ENCODE results near the gene RBM18.

The RBM18 gene

GRCh38 chr9:122307925-122308324, 43.3 kb upstream of the RBM18 start:
- Histone ChIP-seq H3K79me2 (ENCODE audit: insufficient read depth, low read length) (no peaks in the 10 kb centered on the region), H3K36me3 (ENCODE audit: insufficient read depth, low read length) (peaks cover 66% of the 10 kb centered on the region), H3K9me2 (ENCODE audit: low read depth, low read length) (no peaks in the 10 kb centered on the region)

GRCh38 chr9:122307061-122307460, 42.4 kb upstream of the RBM18 start:
- Histone ChIP-seq H3K4me2 (ENCODE audit: low read length) (no peak overlapping the region), H3K4me3 (ENCODE audit: low read depth, low read length, poor library complexity, severe bottlenecking) (no peak overlapping the region), H3K9me3 (ENCODE audit: low read length) (no peaks in the 10 kb centered on the region), H3K79me2 (ENCODE audit: insufficient read depth, low read length) (no peaks in the 10 kb centered on the region), H3K27ac (ENCODE audit: low read depth, low read length, poor library complexity, severe bottlenecking) (no peak overlapping the region), H2AFZ (ENCODE audit: low read length) (no peak overlapping the region), H3K9ac (ENCODE audit: low read length) (no peak overlapping the region), H3K9me2 (ENCODE audit: low read depth, low read length) (no peaks in the 10 kb centered on the region), H3K4me1 (ENCODE audit: insufficient read depth, low read length, severe bottlenecking) (no peaks in the 10 kb centered on the region), H3K27me3 (ENCODE audit: insufficient read depth, low read length) (no peaks in the 10 kb centered on the region), H4K20me1 (ENCODE audit: insufficient read depth, low read length) (no peaks in the 10 kb centered on the region), H3K36me3 (ENCODE audit: insufficient read depth, low read length) (peaks cover 66% of the 10 kb centered on the region), H3F3A (ENCODE audit: insufficient read depth, low read length) (no peaks in the 10 kb centered on the region)
- TF ChIP-seq EZH2 (IDR thresholded peaks at IDR 0.05; ENCODE audit: borderline replicate concordance, low read length) (no peak), CTCF (IDR thresholded peaks at IDR 0.05; ENCODE audit: low read length) (no peak)

More at GRCh38 chr9:122307925-122308324, 43.3 kb upstream of the RBM18 start:
- Histone ChIP-seq H3K4me2 (ENCODE audit: low read length) (no peak overlapping the region), H3K4me3 (ENCODE audit: low read depth, low read length, poor library complexity, severe bottlenecking) (no peak overlapping the region), H3K27me3 (ENCODE audit: insufficient read depth, low read length) (no peaks in the 10 kb centered on the region), H3K27ac (ENCODE audit: low read depth, low read length, poor library complexity, severe bottlenecking) (no peak overlapping the region), H3F3A (ENCODE audit: insufficient read depth, low read length) (no peaks in the 10 kb centered on the region), H3K9me3 (ENCODE audit: low read length) (no peaks in the 10 kb centered on the region), H3K4me1 (ENCODE audit: insufficient read depth, low read length, severe bottlenecking) (no peaks in the 10 kb centered on the region), H3K9ac (ENCODE audit: low read length) (no peak overlapping the region), H4K20me1 (ENCODE audit: insufficient read depth, low read length) (no peaks in the 10 kb centered on the region), H2AFZ (ENCODE audit: low read length) (no peak overlapping the region)
- TF ChIP-seq EZH2 (IDR thresholded peaks at IDR 0.05; ENCODE audit: borderline replicate concordance, low read length) (no peak), CTCF (IDR thresholded peaks at IDR 0.05; ENCODE audit: low read length) (no peak)

- Histone ChIP-seq H2AFZ (ENCODE audit: low read length) (no peak overlapping the region), H3K9ac (ENCODE audit: low read length) (no peak overlapping the region), H3F3A (ENCODE audit: insufficient read depth, low read length) (no peaks in the 10 kb centered on the region), H3K9me2 (ENCODE audit: low read depth, low read length) (no peaks in the 10 kb centered on the region), H3K4me3 (ENCODE audit: low read depth, low read length, poor library complexity, severe bottlenecking) (no peak overlapping the region), H3K4me2 (ENCODE audit: low read length) (no peak overlapping the region), H3K36me3 (ENCODE audit: insufficient read depth, low read length) (peaks cover 71% of the 10 kb centered on the region), H3K27me3 (ENCODE audit: insufficient read depth, low read length) (no peaks in the 10 kb centered on the region), H3K27ac (ENCODE audit: low read depth, low read length, poor library complexity, severe bottlenecking) (no peak overlapping the region), H3K79me2 (ENCODE audit: insufficient read depth, low read length) (no peaks in the 10 kb centered on the region), H3K9me3 (ENCODE audit: low read length) (no peaks in the 10 kb centered on the region), H3K4me1 (ENCODE audit: insufficient read depth, low read length, severe bottlenecking) (no peaks in the 10 kb centered on the region), H4K20me1 (ENCODE audit: insufficient read depth, low read length) (no peaks in the 10 kb centered on the region)
- TF ChIP-seq CTCF (IDR thresholded peaks at IDR 0.05; ENCODE audit: low read length) (no peak), EZH2 (IDR thresholded peaks at IDR 0.05; ENCODE audit: borderline replicate concordance, low read length) (no peak)
These were observed 37.8 kb upstream of the RBM18 start for GRCh38 chr9:122302237-122303093.
